Fibroblast of mammary gland (primary cell): Measurements from ENCODE around the gene SRCAP.

Experiments used
- DNase-seq: peaks from one replicate; pipeline ENCODE4 v3.0.0-alpha.2; 2010; ENCODE audit warnings: low read depth
- H3K4me3 ChIP-seq: 2 replicates; pipeline ENCODE4 v1.5.1; 2011; ENCODE audit warnings: low read depth, mild to moderate bottlenecking, low read length, moderate library complexity; ENCODE audit not compliant: control insufficient read depth
- TF ChIP-seq, protein P1 (sequence below): conservative IDR thresholded peaks from 2 replicates; pipeline ENCODE4 v1.5.1; 2011; ENCODE audit warnings: low read depth, low read length, inconsistent platforms; ENCODE audit not compliant: control insufficient read depth, insufficient read depth

The SRCAP gene

DNA sequence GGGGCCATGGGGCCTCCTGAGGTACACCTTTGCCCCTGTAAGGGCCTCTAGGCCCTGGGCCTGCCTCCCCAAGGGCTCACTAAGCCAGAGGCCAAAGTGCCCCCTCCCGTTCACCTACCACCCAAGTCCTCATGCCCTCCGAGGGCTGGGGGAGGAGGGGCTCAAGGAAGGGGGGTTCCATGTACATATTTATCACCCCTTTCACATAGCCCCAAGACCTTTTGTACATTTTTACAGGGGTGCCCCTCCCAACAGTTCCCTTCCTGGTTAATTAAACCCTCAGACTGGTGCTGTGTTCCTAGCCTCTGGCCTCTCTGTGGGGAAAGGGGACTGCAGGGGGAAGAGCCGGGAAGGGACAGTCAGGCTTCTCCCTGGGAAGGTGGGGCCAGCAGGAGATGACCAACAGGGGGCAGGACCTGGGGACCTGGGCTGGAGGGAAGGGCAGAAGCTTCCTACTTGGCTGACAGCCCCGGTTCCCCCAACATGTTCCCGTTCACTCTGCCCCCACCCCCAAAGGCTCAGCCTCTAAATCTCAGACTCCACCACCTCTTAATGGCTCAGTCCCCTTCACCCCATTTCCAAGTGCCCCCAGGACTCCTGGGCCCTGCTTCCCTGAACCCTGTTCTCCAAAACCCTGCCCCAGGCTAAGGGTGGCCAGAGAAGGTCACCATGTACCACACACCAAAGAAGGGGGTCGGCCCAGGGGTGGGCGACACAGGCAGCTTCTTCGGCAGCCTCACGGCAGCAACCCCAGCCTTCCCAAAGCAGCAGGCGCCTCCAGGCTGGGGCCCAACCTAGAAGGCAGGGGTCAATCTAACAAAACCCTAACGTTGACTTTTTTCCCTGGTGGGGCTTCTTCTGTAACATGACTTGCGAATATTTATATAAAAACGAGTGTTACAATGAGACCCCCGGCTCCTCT is 28.8 kb upstream of the SRCAP start:
- TF ChIP-seq, protein P1, sequence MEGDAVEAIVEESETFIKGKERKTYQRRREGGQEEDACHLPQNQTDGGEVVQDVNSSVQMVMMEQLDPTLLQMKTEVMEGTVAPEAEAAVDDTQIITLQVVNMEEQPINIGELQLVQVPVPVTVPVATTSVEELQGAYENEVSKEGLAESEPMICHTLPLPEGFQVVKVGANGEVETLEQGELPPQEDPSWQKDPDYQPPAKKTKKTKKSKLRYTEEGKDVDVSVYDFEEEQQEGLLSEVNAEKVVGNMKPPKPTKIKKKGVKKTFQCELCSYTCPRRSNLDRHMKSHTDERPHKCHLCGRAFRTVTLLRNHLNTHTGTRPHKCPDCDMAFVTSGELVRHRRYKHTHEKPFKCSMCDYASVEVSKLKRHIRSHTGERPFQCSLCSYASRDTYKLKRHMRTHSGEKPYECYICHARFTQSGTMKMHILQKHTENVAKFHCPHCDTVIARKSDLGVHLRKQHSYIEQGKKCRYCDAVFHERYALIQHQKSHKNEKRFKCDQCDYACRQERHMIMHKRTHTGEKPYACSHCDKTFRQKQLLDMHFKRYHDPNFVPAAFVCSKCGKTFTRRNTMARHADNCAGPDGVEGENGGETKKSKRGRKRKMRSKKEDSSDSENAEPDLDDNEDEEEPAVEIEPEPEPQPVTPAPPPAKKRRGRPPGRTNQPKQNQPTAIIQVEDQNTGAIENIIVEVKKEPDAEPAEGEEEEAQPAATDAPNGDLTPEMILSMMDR = no peak
- no peak for DNase-seq
- H3K4me3 ChIP-seq = no peak overlapping the region

DNA sequence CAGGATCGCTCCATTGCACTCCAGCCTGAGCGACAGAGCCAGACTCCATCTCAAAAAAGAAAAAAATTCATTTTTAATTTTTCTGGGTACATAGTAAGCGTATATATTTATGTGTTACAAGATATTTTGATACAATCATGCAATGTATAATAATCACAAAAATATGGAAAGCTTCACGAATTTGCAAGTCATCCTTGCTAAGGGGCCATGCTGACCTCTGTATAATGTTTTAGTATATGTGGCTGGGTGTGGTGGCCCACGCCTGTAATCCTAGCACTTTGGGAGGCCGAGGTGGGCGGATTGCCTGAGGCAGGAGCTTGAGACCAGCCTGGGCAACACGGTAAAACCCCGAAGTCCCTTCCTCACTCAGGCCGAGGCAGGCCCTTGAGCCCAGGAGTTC is 23.8 kb upstream of the SRCAP start:
- DNase-seq = no peak
- H3K4me3 ChIP-seq = no peak overlapping the region
- TF ChIP-seq, protein P1 = no peak

DNA sequence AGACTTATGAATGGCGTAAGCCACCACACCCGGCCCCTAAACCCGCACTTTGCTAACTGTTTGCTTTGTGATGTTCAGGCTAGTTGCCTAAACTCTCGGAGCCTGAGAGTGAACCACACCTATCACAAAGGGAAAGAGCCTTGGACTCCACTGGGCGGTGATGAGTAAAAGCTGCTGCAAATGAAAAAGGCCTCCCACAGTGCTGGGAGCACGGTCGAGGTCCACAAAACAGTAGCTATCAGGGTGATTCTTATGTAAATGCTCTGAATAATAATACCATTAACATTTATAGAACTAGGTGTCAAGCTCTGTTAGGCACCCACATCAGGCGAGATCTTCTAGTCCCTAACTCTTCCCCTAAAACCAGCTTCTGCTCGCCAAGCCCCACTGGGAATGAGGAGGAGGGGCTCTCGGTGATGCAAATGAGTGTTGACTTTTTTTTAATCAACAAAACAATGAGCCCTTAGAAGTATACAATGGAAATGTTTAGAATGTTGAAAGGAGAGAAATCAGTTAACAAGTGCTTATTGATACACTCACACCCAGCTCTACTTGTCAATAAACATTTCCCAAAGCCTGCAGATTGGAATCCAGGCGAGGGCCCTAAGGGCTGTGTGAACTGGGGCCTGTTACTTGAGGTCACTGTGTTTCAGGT is 20.9 kb upstream of the SRCAP start:
- H3K4me3 ChIP-seq = no peak overlapping the region
- DNase-seq = no peak
- TF ChIP-seq, protein P1 = no peak

- DNase-seq = no peak
- TF ChIP-seq, protein P1 = no peak
- no peak overlapping the region for H3K4me3 ChIP-seq
Observed at GRCh38 chr16:30678586-30678970, 20.4 kb upstream of the SRCAP start.

GRCh38 chr16:30680326-30680725 is 18.6 kb upstream of the SRCAP start:
- TF ChIP-seq, protein P1 = no peak
- H3K4me3 ChIP-seq = no peak overlapping the region
- no peak for DNase-seq

GRCh38 chr16:30688701-30689100 is 10.3 kb upstream of the SRCAP start:
- no peak overlapping the region for H3K4me3 ChIP-seq
- no peak for DNase-seq
- TF ChIP-seq, protein P1 = no peak
